ENCODE measurements around the gene BRPF1. TPM values are rescaled to one million over a fixed set of nuclear protein-coding genes. Genes with fewer than 3 reads are reported as not detected.

BRPF1 gene
- total and polyA plus RNA-seq, 4 donors, result 8.3 to 26.4 (median 16.0) TPM

DNA sequence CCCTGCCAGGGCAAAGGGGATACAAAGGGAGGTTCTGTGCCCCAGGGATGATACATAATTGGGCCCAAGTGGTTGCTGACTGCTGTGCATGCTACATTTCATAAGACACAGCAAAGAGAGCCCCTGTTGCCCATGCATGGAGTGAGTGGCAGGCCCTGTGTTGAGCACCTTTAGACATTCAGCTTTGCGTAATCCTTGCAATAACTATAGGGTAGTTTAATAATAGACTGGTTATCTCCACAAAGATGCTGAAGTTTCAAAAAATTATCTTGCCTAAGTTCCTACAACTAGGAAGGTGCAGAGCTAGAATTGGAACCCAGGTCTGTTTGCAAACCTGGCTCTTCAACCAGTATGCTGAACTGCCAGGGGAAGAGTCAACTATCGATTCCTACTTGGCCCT is 16.5 kb downstream of the BRPF1 start:
- Histone ChIP-seq H3K4me1 (ENCODE audit: control insufficient read depth in 5 of 5, insufficient read depth in 5 of 5, low read length in 5 of 5) (peaks cover 0 to 28% (median 6%) of the 10 kb centered on the region in 5 donors), H3K27ac (ENCODE audit: low read depth in 1 of 2, low read length in 1 of 2) (no peak overlapping the region), H3K4me3 (no peak overlapping the region), H3K36me3 (ENCODE audit: control insufficient read depth in 4 of 4, insufficient read depth in 4 of 4, low read length in 4 of 4) (peaks cover 46 to 64% (median 54%) of the 10 kb centered on the region in 4 donors), H3K27me3 (ENCODE audit: control insufficient read depth in 3 of 3, insufficient read depth in 3 of 3, low read length in 2 of 3) (no peaks in the 10 kb centered on the region), H3K9me3 (ENCODE audit: control insufficient read depth in 4 of 4, insufficient read depth in 3 of 4, low read length in 3 of 4) (no peaks in the 10 kb centered on the region), H3K9ac (ENCODE audit: insufficient read depth in 1 of 2, low read length in 2 of 2) (no peak overlapping the region)
- WGBS, 2 donors, result 94 to 100% methylated on average over 2 of the region's 2 CpGs
- TF ChIP-seq, protein P1, sequence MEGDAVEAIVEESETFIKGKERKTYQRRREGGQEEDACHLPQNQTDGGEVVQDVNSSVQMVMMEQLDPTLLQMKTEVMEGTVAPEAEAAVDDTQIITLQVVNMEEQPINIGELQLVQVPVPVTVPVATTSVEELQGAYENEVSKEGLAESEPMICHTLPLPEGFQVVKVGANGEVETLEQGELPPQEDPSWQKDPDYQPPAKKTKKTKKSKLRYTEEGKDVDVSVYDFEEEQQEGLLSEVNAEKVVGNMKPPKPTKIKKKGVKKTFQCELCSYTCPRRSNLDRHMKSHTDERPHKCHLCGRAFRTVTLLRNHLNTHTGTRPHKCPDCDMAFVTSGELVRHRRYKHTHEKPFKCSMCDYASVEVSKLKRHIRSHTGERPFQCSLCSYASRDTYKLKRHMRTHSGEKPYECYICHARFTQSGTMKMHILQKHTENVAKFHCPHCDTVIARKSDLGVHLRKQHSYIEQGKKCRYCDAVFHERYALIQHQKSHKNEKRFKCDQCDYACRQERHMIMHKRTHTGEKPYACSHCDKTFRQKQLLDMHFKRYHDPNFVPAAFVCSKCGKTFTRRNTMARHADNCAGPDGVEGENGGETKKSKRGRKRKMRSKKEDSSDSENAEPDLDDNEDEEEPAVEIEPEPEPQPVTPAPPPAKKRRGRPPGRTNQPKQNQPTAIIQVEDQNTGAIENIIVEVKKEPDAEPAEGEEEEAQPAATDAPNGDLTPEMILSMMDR (IDR thresholded peaks at IDR 0.05; ENCODE audit: control extremely low read depth, extremely low read depth), result no peak
- ATAC-seq (ENCODE audit: insufficient read depth, low FRiP score) (no peak), DNase-seq (no peak)

DNA sequence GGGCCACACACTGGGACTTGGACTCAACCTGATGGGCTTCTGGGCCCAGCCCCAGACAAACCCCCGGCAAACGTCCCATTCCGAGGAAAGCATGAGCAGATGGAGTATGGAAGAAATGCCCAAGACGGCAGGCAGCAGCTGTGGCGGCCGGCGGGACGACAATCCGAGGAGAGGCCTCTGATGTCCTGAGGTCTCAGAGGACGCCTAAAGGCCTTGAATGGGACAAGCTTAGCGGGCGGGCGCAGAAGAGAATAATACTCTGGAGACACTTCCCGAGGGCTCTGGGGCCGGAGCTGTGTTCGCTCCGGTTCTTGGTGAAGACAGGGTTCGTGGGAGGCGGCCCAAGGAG is 17.7 kb downstream of the BRPF1 start:
- no peaks in the 10 kb centered on the region for H3K9me3 ChIP-seq (ENCODE audit: control insufficient read depth in 4 of 4, insufficient read depth in 3 of 4, low read length in 3 of 4)
- ATAC-seq (ENCODE audit: insufficient read depth, low FRiP score), result no peak
- TF ChIP-seq, protein P1 (IDR thresholded peaks at IDR 0.05; ENCODE audit: control extremely low read depth, extremely low read depth), result no peak

DNA sequence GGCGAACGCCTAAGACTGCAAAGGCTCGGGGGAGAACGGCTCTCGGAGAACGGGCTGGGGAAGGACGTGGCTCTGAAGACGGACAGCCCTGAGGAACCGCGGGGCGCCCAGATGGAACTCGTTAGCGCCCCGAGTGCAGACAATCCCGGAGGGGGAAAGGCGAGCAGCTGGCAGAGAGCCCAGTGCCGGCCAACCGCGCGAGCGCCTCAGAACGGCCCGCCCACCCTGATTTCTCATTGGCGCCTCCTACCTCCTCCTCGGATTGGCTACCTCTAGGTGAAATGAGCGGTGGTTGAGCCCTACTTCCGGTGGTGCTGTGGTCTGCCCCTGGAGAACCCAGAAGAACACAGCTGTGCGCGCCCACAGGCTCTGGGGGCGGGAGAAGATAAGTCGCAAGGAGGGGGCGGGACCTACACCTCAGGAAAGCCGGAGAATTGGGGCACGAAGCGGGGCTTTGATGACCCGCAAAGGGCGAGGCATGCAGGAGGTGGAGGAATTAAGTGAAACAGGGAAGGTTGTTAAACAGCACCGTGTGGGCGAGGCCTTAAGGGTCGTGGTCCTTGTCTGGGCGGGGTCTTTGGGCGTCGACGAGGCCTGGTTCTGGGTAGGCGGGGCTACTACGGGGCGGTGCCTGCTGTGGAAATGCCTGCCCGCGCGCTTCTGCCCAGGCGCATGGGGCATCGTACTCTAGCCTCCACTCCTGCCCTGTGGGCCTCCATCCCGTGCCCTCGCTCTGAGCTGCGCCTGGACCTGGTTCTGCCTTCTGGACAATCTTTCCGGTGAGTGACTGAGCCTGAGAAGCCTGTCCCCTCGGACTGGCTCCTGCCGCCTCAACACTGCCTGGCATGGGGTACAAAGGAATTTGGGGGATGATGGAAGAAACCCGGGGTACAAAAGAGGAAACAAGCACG is 18.4 kb downstream of the BRPF1 start, which contains the start of gene OGG1:
OGG1 (plus strand) TSS at position 308 of the 911 bp plus-strand sequence; CDS start at position 643, 335 bp downstream.
- ATAC-seq (ENCODE audit: insufficient read depth, low FRiP score), result peak; percentile 98
- Histone ChIP-seq H3K36me3 (ENCODE audit: control insufficient read depth in 4 of 4, insufficient read depth in 4 of 4, low read length in 4 of 4) (peaks cover 28 to 61% (median 42%) of the 10 kb centered on the region in 4 donors), H3K9ac (ENCODE audit: insufficient read depth in 1 of 2, low read length in 2 of 2) (peak within 1 kb of the TSS in 1 of 2 donors; percentile 68), H3K27ac (ENCODE audit: low read depth in 1 of 2, low read length in 1 of 2) (peak within 1 kb of the TSS; percentile 81 to 92), H3K27me3 (ENCODE audit: control insufficient read depth in 3 of 3, insufficient read depth in 3 of 3, low read length in 2 of 3) (no peaks in the 10 kb centered on the region), H3K9me3 (ENCODE audit: control insufficient read depth in 4 of 4, insufficient read depth in 3 of 4, low read length in 3 of 4) (no peaks in the 10 kb centered on the region), H3K4me3 (peak within 1 kb of the TSS; percentile 61), H3K4me1 (ENCODE audit: control insufficient read depth in 5 of 5, insufficient read depth in 5 of 5, low read length in 5 of 5) (peaks cover 0 to 31% (median 9%) of the 10 kb centered on the region in 5 donors)
- peak; percentile 99 to 100 (median 100) for DNase-seq
- TF ChIP-seq, protein P1 (IDR thresholded peaks at IDR 0.05; ENCODE audit: control extremely low read depth, extremely low read depth), result no peak
- WGBS, 2 donors, result 0% methylated on average over 59 to 60 of the region's 60 CpGs

More for the DNA sequence above, 17.7 kb downstream of the BRPF1 start:
- Histone ChIP-seq H3K27ac (ENCODE audit: low read depth in 1 of 2, low read length in 1 of 2) (peak overlapping the region; percentile 81 to 92), H3K27me3 (ENCODE audit: control insufficient read depth in 3 of 3, insufficient read depth in 3 of 3, low read length in 2 of 3) (no peaks in the 10 kb centered on the region), H3K9ac (ENCODE audit: insufficient read depth in 1 of 2, low read length in 2 of 2) (peak overlapping the region in 1 of 2 donors; percentile 68), H3K36me3 (ENCODE audit: control insufficient read depth in 4 of 4, insufficient read depth in 4 of 4, low read length in 4 of 4) (peaks cover 35 to 62% (median 46%) of the 10 kb centered on the region in 4 donors), H3K4me1 (ENCODE audit: control insufficient read depth in 5 of 5, insufficient read depth in 5 of 5, low read length in 5 of 5) (peaks cover 0 to 28% (median 6%) of the 10 kb centered on the region in 5 donors), H3K4me3 (peak overlapping the region; percentile 45)
- no peak for DNase-seq
- WGBS, 2 donors, result 9 to 16% methylated on average over 19 of the region's 19 CpGs
